HG02973 (cell line): ENCODE data around the gene DCTN4.
"Not testable (repeated sequence)": the region's sequence is repeated elsewhere in the genome, so short reads cannot be mapped to it uniquely, and the experiment has no call there.

ENCODE experiments used
- ATAC-seq: cut with Tn5 transposase; IDR thresholded peaks from one replicate; pipeline ENCODE4 v1.9.1; 2021; ENCODE audit warnings: moderate library complexity; ENCODE audit not compliant: unreplicated experiment

Gene DCTN4

GRCh38 chr5:150758531-150759333, at the start of gene DCTN4:
Gene DCTN4 (minus strand): TSS chr5:150759017. CDS start chr5:150758993, 24 bp downstream.
- ATAC-seq = peak; percentile 96

- no peak for ATAC-seq
These were observed 45.6 kb upstream of the DCTN4 start for GRCh38 chr5:150804388-150804787.

GRCh38 chr5:150801117-150801927, 42.5 kb upstream of the DCTN4 start:
- ATAC-seq = no peak

- no peak for ATAC-seq
These were observed 38.6 kb upstream of the DCTN4 start for GRCh38 chr5:150797384-150797783.

- ATAC-seq = no peak
These were observed 36.1 kb upstream of the DCTN4 start for GRCh38 chr5:150794927-150795326.

- not testable (repeated sequence) for ATAC-seq
These were observed 34.6 kb upstream of the DCTN4 start for GRCh38 chr5:150793423-150793888.

GRCh38 chr5:150791536-150791935, 32.7 kb upstream of the DCTN4 start:
- ATAC-seq = no peak

- peak; percentile 98 for ATAC-seq
These were observed 31.3 kb upstream of the DCTN4 start for GRCh38 chr5:150789943-150790611.

GRCh38 chr5:150789450-150789849, 30.6 kb upstream of the DCTN4 start:
- no peak for ATAC-seq

- no peak for ATAC-seq
These were observed 30.2 kb upstream of the DCTN4 start for GRCh38 chr5:150788977-150789376.

GRCh38 chr5:150787656-150788055, 28.8 kb upstream of the DCTN4 start:
- ATAC-seq = no peak

- no peak for ATAC-seq
These were observed 28.1 kb upstream of the DCTN4 start for GRCh38 chr5:150786876-150787275.

GRCh38 chr5:150785950-150786349, 27.1 kb upstream of the DCTN4 start:
- ATAC-seq = no peak

- peak; percentile 35 for ATAC-seq
These were observed 24.7 kb upstream of the DCTN4 start for GRCh38 chr5:150783422-150783928.

GRCh38 chr5:150782850-150783249, 24.0 kb upstream of the DCTN4 start:
- ATAC-seq = no peak

- no peak for ATAC-seq
These were observed 23.1 kb upstream of the DCTN4 start for GRCh38 chr5:150781706-150782614.

GRCh38 chr5:150780816-150781221, 22.0 kb upstream of the DCTN4 start:
- no peak for ATAC-seq

GRCh38 chr5:150780187-150780692, 21.4 kb upstream of the DCTN4 start:
- peak; percentile 43 for ATAC-seq

- ATAC-seq = peak; percentile 2
These were observed 20.8 kb upstream of the DCTN4 start for GRCh38 chr5:150779397-150780186.
